ENCODE measurements around the gene DGCR2.

DNA sequence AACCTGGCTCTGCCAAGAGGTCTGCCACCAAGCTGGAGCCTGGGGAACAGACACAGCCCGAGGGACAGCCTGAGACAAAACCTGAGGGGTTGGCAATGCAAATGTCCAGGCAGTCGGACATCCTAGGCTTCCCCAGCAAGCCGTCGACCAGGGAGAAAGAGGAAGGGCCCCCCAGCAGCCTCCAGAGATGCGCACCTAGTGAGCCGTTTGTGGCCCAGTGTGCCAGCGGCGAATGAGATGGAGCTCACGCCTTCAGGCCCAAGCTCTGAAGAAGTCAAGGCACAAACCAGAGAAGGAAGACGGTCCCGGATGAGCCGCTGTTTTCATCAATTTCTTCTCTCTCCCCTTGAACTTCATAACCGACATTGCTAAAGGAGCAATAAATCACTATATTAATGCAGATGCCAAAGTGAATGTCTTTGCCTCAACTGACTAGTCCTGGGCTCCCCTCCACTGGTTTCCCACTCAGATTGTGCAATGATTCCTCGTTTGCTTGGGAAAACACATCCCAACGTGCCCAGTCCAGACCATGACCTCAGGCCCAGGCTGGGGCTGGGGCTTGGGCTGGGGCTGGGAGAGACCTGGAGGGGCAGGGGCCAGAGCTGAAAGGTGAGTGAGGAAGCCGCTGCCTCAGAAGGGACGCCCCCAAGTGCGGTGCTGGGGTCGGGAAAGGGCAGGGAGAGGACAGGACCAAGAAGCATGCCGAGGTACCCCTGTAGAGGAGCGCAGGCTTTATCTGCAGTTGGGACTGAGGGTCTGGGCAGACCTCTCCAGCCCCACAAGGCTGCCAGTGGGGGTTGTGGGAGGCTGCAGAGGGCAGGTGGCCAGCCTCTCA, 3.5 kb upstream of the DGCR2 start:
- TF ChIP-seq, protein P1, sequence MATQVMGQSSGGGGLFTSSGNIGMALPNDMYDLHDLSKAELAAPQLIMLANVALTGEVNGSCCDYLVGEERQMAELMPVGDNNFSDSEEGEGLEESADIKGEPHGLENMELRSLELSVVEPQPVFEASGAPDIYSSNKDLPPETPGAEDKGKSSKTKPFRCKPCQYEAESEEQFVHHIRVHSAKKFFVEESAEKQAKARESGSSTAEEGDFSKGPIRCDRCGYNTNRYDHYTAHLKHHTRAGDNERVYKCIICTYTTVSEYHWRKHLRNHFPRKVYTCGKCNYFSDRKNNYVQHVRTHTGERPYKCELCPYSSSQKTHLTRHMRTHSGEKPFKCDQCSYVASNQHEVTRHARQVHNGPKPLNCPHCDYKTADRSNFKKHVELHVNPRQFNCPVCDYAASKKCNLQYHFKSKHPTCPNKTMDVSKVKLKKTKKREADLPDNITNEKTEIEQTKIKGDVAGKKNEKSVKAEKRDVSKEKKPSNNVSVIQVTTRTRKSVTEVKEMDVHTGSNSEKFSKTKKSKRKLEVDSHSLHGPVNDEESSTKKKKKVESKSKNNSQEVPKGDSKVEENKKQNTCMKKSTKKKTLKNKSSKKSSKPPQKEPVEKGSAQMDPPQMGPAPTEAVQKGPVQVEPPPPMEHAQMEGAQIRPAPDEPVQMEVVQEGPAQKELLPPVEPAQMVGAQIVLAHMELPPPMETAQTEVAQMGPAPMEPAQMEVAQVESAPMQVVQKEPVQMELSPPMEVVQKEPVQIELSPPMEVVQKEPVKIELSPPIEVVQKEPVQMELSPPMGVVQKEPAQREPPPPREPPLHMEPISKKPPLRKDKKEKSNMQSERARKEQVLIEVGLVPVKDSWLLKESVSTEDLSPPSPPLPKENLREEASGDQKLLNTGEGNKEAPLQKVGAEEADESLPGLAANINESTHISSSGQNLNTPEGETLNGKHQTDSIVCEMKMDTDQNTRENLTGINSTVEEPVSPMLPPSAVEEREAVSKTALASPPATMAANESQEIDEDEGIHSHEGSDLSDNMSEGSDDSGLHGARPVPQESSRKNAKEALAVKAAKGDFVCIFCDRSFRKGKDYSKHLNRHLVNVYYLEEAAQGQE (IDR thresholded peaks at IDR 0.05; ENCODE audit: low read depth), result no peak
- no peak for TF ChIP-seq FOXM1 (IDR thresholded peaks at IDR 0.05; ENCODE audit: borderline replicate concordance, low read depth)
- no peak for TF ChIP-seq CEBPB (IDR thresholded peaks at IDR 0.05)
- TF ChIP-seq NFIC (IDR thresholded peaks at IDR 0.05), result no peak
- TF ChIP-seq TCF12 (IDR thresholded peaks at IDR 0.05; ENCODE audit: low read depth), result no peak
- TF ChIP-seq TEAD4 (IDR thresholded peaks at IDR 0.05), result no peak
- TF ChIP-seq TAF1 (IDR thresholded peaks at IDR 0.05; ENCODE audit: low read depth), result no peak
- no peak for TF ChIP-seq EP300 (IDR thresholded peaks at IDR 0.05; ENCODE audit: borderline replicate concordance)
- TF ChIP-seq EGR1 (IDR thresholded peaks at IDR 0.05), result no peak
- no peak for TF ChIP-seq ZBTB7A (IDR thresholded peaks at IDR 0.05; ENCODE audit: low read depth)
- TF ChIP-seq, protein P2, sequence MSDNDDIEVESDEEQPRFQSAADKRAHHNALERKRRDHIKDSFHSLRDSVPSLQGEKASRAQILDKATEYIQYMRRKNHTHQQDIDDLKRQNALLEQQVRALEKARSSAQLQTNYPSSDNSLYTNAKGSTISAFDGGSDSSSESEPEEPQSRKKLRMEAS (IDR thresholded peaks at IDR 0.05), result no peak
- no peak for TF ChIP-seq CREB1 (IDR thresholded peaks at IDR 0.05; ENCODE audit: low read depth)
- no peak for TF ChIP-seq YY1 (IDR thresholded peaks at IDR 0.05; ENCODE audit: low read depth)
- TF ChIP-seq, protein P3, sequence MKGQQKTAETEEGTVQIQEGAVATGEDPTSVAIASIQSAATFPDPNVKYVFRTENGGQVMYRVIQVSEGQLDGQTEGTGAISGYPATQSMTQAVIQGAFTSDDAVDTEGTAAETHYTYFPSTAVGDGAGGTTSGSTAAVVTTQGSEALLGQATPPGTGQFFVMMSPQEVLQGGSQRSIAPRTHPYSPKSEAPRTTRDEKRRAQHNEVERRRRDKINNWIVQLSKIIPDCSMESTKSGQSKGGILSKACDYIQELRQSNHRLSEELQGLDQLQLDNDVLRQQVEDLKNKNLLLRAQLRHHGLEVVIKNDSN (IDR thresholded peaks at IDR 0.05), result no peak
